WTC11 (cell line): Measurements from ENCODE around the gene CAPN13. TPM values are rescaled to one million over a fixed set of nuclear protein-coding genes. Genes with fewer than 3 reads are reported as not detected.

Experiments
- ATAC-seq: fragments of 200-7000 bp; cut with Tn5 transposase; 2 replicates; pipeline ENCODE4 v1.10.0; 2021; ENCODE audit warnings: mild to moderate bottlenecking, moderate library complexity
- CTCF ChIA-PET: fragments of 300-600 bp; sonication (Branson Sonifier 250); formaldehyde crosslinking; loops from one replicate; lab custom pipeline; 2021; ENCODE audit warnings: antibody characterized with exemption; lab: Charles Lee
- POLR2A ChIA-PET: fragments of 350-600 bp; sonication (Branson Sonifier 250); formaldehyde crosslinking; loops from one replicate; lab custom pipeline; 2021; ENCODE audit warnings: antibody characterized with exemption; lab: Charles Lee
- DNase-seq: peaks from one replicate; pipeline ENCODE4 v3.0.0; 2021; ENCODE audit warnings: low spot score
- H3K27ac Mint-ChIP-seq: 2 replicates; pipeline ENCODE4 v1.8.0; 2021; ENCODE audit warnings: mixed read lengths
- H3K27me3 Mint-ChIP-seq: 2 replicates; pipeline ENCODE4 v1.8.0; 2021; ENCODE audit warnings: low read depth, mild to moderate bottlenecking, moderate library complexity, mixed read lengths
- H3K36me3 Mint-ChIP-seq: 2 replicates; pipeline ENCODE4 v1.8.0; 2021; ENCODE audit warnings: mixed read lengths
- H3K4me1 Mint-ChIP-seq: 2 replicates; pipeline ENCODE4 v1.8.0; 2022; ENCODE audit warnings: mixed read lengths
- H3K4me3 Mint-ChIP-seq: 2 replicates; pipeline ENCODE4 v1.8.0; 2021; ENCODE audit warnings: mild to moderate bottlenecking, moderate library complexity, mixed read lengths
- H3K9me3 Mint-ChIP-seq: 2 replicates; pipeline ENCODE4 v1.8.0; 2021; ENCODE audit warnings: mixed read lengths
- EMX1 ChIP-seq: fragments of 250-450 bp; sonication (Bioruptor Pico); IDR thresholded peaks from 2 replicates; pipeline ENCODE4 v1.8.0; 2021; ENCODE audit warnings: mild to moderate bottlenecking
- NR2C2 ChIP-seq: sonication (generic); formaldehyde crosslinking; IDR thresholded peaks from 2 replicates; pipeline ENCODE4 v1.8.0; 2022; ENCODE audit warnings: mild to moderate bottlenecking, missing genetic modification reagents
- TEAD4 ChIP-seq: sonication (generic); formaldehyde crosslinking; IDR thresholded peaks from 2 replicates; pipeline ENCODE4 v1.8.0; 2022; ENCODE audit warnings: mild to moderate bottlenecking, missing genetic modification reagents
- ZNF121 ChIP-seq: sonication (generic); formaldehyde crosslinking; IDR thresholded peaks from 2 replicates; pipeline ENCODE4 v1.8.0; 2023; ENCODE audit warnings: missing genetic modification reagents
- total RNA-seq: library from RNA; stranded (reverse); gene quantifications from 3 replicates; pipeline ENCODE4 v1.2.3, GENCODE V29; 2021
- TF ChIP-seq, protein P1 (sequence below): fragments of 250-450 bp; sonication (Bioruptor Pico); IDR thresholded peaks from 2 replicates; pipeline ENCODE4 v1.9.0; 2021; ENCODE audit warnings: mild to moderate bottlenecking, borderline replicate concordance

CAPN13 gene
- total RNA-seq, 1 experiment from 2014 or later, result 1.7 TPM

DNA sequence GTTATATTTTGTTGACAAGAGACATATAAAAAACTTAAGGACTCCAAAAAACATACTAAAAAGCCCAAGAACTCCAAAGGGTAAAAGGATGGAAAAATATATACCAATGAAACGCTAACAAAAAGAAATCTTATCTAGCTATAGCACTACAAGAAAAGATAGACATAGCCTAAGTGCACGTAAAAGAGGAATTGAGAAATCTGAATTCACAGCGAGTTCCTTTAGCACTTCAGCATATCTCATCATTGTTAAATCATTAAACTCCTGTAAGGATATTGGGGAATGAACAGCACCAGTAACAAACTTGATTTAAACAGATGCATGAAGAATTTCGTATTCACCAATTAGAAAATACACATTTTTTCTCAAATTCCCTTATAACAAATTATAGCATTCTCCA is 134.1 kb downstream of the CAPN13 start:
- POLR2A ChIA-PET, result no interaction called here
- TF ChIP-seq, protein P1, sequence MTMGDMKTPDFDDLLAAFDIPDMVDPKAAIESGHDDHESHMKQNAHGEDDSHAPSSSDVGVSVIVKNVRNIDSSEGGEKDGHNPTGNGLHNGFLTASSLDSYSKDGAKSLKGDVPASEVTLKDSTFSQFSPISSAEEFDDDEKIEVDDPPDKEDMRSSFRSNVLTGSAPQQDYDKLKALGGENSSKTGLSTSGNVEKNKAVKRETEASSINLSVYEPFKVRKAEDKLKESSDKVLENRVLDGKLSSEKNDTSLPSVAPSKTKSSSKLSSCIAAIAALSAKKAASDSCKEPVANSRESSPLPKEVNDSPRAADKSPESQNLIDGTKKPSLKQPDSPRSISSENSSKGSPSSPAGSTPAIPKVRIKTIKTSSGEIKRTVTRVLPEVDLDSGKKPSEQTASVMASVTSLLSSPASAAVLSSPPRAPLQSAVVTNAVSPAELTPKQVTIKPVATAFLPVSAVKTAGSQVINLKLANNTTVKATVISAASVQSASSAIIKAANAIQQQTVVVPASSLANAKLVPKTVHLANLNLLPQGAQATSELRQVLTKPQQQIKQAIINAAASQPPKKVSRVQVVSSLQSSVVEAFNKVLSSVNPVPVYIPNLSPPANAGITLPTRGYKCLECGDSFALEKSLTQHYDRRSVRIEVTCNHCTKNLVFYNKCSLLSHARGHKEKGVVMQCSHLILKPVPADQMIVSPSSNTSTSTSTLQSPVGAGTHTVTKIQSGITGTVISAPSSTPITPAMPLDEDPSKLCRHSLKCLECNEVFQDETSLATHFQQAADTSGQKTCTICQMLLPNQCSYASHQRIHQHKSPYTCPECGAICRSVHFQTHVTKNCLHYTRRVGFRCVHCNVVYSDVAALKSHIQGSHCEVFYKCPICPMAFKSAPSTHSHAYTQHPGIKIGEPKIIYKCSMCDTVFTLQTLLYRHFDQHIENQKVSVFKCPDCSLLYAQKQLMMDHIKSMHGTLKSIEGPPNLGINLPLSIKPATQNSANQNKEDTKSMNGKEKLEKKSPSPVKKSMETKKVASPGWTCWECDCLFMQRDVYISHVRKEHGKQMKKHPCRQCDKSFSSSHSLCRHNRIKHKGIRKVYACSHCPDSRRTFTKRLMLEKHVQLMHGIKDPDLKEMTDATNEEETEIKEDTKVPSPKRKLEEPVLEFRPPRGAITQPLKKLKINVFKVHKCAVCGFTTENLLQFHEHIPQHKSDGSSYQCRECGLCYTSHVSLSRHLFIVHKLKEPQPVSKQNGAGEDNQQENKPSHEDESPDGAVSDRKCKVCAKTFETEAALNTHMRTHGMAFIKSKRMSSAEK (CRISPR knock-in tag), result no peak
- TF ChIP-seq NR2C2 (CRISPR knock-in tag) (no peak), TEAD4 (CRISPR knock-in tag) (no peak), EMX1 (CRISPR knock-in tag) (no peak), ZNF121 (CRISPR knock-in tag) (no peak)
- CTCF ChIA-PET, result no interaction called here

More for the DNA sequence above, 134.1 kb downstream of the CAPN13 start:
- no peak overlapping the region for H3K4me3 Mint-ChIP-seq
- ATAC-seq (no peak), DNase-seq (no peak)
- H3K36me3 Mint-ChIP-seq, result peaks cover 28% of the 10 kb centered on the region
- no peaks in the 10 kb centered on the region for H3K4me1 Mint-ChIP-seq
- peaks cover 40% of the 10 kb centered on the region for H3K9me3 Mint-ChIP-seq
- peaks cover 4% of the 10 kb centered on the region; the same call in 1 of the 2 replicates for H3K27me3 Mint-ChIP-seq
- H3K27ac Mint-ChIP-seq, result no peak overlapping the region
